HL-60 (cell line): Measurements from ENCODE around the gene HMCN1.

Source experiments
- GABPA ChIP-seq: IDR thresholded peaks from 2 replicates; pipeline ENCODE4 v1.6.1; 2012; ENCODE audit warnings: low read depth
- POLR2AphosphoS5 ChIP-seq: IDR thresholded peaks from 2 replicates; pipeline ENCODE4 v1.6.1; 2012; ENCODE audit warnings: low read depth
- SPI1 ChIP-seq: IDR thresholded peaks from 2 replicates; pipeline ENCODE4 v1.6.1; 2012; ENCODE audit warnings: low read depth, mild to moderate bottlenecking, borderline replicate concordance
- TF ChIP-seq, protein P1 (sequence below): IDR thresholded peaks from one replicate; pipeline ENCODE4 v1.5.1; 2011; ENCODE audit warnings: low read length, control low read depth, inconsistent platforms; ENCODE audit not compliant: insufficient read depth
- TF ChIP-seq, protein P2 (sequence below): IDR thresholded peaks from 2 replicates; pipeline ENCODE4 v1.6.1; 2012; ENCODE audit warnings: low read depth; ENCODE audit not compliant: insufficient replicate concordance

DNA sequence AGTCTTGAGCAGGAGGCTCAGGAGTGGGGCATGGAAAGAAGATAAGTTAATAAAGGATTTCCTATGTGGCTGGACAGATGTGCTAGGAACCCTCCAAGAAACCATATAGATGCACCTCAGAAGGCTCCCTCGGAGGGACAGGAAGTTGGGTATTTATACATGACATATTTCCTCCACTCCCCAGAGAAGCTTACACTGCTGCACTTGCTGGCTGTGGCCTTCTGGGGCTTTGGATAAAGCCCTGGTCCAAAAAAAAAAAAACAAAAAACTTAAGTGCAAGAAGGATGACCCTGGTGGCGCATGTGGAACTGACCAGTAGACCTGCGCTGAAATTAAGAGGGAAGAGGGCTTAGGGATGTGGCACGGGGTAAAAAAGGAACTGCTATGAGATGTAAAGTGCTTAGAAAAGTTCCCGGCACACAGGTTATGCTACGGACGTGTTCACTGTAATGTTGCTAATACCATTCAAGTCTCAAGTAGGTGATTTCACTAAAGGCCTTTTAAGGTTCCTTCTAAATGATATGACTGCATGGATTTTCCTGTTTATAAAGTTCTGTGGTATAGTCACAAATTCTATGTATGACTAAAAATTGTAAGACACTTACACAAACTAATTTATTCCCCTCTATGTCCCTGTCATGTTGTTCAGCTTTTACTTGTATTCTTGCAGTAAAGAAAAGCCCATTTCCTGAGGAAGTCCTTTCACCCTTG is 253.6 kb downstream of the HMCN1 start:
- TF ChIP-seq, protein P1, sequence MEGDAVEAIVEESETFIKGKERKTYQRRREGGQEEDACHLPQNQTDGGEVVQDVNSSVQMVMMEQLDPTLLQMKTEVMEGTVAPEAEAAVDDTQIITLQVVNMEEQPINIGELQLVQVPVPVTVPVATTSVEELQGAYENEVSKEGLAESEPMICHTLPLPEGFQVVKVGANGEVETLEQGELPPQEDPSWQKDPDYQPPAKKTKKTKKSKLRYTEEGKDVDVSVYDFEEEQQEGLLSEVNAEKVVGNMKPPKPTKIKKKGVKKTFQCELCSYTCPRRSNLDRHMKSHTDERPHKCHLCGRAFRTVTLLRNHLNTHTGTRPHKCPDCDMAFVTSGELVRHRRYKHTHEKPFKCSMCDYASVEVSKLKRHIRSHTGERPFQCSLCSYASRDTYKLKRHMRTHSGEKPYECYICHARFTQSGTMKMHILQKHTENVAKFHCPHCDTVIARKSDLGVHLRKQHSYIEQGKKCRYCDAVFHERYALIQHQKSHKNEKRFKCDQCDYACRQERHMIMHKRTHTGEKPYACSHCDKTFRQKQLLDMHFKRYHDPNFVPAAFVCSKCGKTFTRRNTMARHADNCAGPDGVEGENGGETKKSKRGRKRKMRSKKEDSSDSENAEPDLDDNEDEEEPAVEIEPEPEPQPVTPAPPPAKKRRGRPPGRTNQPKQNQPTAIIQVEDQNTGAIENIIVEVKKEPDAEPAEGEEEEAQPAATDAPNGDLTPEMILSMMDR = no peak
- TF ChIP-seq POLR2AphosphoS5 (no peak), GABPA (no peak), SPI1 (no peak)
- TF ChIP-seq, protein P2, sequence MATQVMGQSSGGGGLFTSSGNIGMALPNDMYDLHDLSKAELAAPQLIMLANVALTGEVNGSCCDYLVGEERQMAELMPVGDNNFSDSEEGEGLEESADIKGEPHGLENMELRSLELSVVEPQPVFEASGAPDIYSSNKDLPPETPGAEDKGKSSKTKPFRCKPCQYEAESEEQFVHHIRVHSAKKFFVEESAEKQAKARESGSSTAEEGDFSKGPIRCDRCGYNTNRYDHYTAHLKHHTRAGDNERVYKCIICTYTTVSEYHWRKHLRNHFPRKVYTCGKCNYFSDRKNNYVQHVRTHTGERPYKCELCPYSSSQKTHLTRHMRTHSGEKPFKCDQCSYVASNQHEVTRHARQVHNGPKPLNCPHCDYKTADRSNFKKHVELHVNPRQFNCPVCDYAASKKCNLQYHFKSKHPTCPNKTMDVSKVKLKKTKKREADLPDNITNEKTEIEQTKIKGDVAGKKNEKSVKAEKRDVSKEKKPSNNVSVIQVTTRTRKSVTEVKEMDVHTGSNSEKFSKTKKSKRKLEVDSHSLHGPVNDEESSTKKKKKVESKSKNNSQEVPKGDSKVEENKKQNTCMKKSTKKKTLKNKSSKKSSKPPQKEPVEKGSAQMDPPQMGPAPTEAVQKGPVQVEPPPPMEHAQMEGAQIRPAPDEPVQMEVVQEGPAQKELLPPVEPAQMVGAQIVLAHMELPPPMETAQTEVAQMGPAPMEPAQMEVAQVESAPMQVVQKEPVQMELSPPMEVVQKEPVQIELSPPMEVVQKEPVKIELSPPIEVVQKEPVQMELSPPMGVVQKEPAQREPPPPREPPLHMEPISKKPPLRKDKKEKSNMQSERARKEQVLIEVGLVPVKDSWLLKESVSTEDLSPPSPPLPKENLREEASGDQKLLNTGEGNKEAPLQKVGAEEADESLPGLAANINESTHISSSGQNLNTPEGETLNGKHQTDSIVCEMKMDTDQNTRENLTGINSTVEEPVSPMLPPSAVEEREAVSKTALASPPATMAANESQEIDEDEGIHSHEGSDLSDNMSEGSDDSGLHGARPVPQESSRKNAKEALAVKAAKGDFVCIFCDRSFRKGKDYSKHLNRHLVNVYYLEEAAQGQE = no peak
